GM18502 (cell line): Measurements from ENCODE around the gene DLEC1.
A peak's percentile ranks its signal among the peaks of the same experiment; 100 is the strongest.
"Not testable (repeated sequence)": the region's sequence is repeated elsewhere in the genome, so short reads cannot be mapped to it uniquely, and the experiment has no call there.

Experiments used
- ATAC-seq: cut with Tn5 transposase; IDR thresholded peaks from one replicate; pipeline ENCODE4 v1.9.1; 2021; ENCODE audit warnings: mild to moderate bottlenecking; ENCODE audit not compliant: unreplicated experiment, poor library complexity

The DLEC1 gene

DNA sequence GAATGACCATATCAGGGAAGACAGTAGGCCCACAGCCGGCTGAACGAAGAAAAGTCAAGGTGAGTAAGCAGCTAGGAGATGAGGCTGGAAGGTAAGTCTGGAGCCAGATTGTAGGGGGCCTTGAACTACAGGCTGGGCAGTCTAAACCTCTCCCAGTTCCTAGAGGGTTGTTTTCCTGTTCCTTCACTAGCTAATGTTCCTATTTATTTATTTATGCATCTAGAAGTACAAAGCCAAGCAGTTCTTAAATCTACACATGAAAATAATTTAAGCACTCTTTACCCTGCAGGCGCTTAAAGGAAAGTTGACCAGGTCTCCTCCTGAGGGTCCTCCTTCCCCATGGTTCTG lies 94.2 kb downstream of the DLEC1 start:
- ATAC-seq = no peak

DNA sequence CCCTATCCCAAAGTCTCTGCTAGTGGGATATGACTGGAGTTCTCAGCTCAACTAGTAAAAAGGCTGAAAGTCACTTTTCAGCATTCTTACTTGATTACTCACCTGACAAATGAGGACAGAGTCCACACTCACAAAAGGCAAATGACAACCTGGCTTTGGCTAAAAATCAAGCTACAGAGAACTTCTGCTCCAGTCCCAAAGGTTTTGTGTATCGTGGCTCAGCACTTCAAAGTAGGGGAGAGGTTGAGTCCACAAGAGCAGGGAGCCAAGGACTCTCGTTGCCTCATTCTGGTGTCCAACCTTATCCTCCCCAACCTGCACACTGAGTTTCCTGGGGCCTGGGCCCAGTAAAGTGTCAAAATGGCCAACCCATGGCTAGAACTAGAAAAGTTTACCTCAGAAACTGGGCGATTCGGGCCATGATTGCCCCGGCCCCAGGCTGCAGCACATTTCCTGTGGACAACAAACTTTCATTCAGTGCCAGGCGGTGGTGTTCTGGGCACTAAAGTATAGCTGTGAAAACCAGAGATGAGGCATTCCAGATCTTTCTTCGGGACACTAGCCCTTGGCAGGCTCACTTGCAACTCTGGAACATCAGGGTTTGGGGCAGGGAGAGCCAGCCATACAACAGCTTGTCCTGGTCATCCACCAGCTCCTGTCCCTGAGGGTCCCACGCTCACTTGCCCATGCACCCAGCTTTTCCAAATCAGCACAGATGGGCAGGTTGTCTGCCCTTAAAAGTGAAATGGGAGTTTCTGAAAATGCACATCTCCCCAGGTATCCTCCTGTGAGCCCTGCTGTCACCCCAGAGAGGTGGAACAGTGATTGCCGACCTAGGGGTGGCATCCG lies 94.8 kb downstream of the DLEC1 start:
- no peak for ATAC-seq

DNA sequence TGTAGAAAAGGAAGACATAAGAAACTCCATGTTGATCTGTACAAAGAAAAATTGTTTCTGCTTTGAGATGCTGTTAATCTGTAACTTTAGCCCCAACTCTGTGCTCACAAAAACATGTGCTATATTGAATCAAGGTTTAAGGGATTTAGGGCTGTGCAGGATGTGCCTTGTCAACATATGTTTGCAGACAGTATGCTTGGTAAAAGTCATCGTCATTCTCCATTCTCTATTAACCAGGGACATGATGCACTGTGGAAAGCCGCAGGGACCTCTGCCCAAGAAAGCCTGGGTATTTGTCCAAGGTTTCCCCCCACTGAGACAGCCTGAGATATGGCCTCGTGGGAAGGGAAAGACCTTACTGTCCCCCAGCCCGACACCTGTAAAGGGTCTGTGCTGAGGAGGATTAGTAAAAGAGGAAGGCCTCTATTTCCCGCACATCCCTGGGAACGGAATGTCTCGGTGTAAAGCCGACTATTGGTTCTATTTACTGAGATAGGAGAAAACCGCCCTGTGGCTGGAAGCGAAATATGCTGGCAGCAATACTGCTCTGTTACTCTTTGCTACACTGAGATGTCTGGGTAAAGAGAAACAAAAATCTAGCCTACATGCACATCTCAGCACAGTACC lies 95.6 kb downstream of the DLEC1 start:
- not testable (repeated sequence) for ATAC-seq

DNA sequence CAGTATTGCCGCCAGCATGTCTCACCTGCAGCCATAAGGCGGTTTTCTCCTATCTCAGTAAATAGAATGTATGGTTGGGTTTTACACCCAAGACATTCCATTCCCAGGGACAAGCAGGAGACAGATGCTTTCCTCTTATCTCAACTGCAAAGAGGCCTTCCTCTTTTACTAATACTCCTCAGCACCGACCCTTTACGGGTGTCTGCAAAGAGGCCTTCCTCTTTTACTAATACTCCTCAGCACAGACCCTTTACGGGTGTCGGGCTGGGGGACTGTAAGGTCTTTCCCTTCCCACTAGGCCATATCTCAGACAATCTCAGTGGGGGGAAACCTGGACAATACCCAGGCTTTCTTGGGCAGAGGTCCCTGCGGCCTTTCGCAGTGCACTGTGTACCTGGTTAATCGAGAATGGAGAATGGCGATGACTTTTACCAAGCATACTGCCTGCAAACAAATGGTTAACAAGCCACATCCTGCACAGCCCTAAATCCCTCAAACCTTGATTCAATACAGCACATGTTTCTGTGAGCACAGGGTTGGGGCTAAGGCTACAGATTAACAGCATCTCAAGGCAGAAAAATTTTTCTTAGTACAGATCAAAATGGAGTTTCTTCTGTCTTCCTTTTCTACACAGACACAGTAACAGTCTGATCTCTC lies 96.7 kb downstream of the DLEC1 start:
- ATAC-seq = not testable (repeated sequence)

DNA sequence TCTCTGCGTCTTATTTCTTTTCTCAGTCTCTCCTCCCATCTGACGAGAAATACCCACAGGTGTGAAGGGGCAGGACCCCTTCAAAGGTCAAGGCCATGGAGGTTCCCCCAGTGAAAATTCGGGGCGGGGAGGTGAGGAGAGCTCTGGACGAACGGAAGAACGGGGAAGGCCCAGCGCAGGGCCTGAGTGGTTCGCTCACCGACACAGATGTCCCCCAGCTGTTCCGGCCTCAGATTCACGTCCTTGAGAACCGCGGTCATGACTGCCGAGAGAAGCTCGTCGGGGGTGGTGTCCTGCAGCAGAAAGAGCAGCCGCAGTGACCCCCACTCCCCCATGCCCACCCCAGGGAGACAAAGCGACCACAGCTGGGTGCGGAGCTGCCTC lies 97.4 kb downstream of the DLEC1 start:
- ATAC-seq = no peak

DNA sequence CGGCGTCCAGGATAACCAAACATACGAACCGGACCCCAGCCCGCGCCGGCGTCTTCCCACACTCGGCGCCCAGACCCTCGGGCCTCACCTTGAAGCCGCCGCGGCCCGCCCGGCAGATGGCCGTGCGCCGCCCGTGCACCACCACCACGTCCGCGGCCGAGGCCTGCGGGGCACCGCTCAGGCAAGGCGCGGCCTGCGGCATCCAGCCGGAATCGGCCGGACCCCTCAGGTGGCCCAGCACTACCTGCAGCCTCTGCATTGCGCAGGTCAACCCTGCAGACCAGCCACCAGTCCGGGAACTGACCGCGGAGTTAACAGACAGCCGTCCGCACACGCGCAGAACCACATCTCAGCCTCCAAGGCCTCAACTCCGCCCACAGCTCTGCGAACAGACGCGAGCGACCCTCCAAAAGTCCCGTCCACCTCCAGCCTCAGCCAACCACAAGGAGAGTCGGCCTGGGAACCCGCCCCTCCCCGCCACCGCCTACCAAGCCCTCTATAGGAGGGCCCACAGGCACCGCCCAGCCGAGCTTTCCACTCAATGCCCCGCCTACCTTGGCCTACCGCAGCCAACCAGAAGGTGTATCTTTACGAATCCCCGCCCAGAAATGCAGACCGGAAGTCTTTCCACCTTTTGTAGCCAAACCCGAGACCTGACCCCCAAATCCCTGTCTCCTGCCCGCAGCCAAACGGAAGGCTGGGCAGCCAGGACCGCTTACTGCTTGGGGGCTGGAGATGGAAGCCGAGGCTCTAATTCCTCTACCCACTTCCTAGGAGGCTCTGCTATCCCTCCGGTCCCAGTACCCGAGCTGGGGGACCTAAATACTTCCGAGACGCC lies 98.0 kb downstream of the DLEC1 start, which contains the start of gene ACAA1:
ACAA1 (minus strand) TSS at position 351 of the 838 bp plus-strand sequence; CDS start at position 259, 92 bp downstream.
- peak; percentile 90 for ATAC-seq

DNA sequence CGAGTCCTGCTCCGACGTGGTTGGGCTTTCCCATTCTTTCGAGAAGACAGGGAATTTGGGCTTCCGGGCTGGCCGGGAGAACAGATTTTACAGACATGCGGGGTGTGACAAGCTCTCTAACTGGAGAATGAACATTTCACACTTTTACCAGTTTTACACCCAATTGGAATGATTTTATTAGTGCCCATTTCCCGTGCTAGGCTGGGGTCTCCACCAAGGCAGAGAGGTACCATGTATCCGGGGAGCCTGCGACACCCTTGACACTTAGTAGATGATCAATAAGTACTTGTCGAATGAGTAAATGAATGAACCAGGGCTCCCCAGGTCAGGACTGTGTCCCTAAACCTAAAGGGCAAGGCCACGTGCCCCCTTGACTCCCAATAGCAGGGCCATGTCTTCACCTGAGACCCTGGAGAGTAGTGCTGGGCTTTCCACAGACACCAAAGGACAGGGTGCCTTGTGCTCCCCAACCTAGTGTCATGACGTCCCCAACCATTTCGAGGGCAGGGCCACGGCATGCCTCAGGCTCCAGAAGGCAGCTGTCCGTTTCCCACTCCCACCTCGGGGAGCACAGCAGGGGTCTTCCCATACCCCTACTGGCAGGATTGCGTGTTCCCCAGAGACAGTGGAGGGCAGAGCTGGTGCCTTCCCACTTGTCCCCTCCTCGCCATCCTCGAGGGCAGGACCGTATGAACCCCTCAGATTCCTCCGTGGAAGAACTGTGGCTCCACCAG lies 98.8 kb downstream of the DLEC1 start:
- no peak for ATAC-seq

DNA sequence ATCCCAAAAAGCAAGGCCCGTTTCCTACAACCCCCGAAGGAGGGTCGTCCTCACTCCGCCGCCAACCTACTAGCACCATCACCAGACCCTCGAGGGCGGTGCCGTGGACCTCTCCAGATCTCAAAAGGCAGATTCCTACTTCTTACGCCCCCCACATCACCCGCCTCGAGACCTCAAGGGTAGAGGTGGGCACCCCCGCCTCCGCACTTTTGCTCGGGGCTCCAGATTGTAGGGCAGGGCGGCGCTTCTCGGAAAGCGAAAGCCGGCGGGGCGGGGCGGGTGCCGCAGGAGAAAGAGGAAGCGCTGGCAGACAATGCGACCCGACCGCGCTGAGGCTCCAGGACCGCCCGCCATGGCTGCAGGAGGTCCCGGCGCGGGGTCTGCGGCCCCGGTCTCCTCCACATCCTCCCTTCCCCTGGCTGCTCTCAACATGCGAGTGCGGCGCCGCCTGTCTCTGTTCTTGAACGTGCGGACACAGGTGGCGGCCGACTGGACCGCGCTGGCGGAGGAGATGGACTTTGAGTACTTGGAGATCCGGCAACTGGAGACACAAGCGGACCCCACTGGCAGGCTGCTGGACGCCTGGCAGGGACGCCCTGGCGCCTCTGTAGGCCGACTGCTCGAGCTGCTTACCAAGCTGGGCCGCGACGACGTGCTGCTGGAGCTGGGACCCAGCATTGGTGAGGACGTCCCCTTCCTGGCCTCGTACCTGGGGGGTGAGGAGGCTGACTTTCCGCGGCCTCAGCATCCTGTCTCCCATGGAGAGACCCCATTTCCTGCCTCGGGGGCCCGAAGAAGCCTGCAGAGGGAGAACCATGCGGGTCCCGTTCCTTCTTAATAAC lies 99.6 kb downstream of the DLEC1 start, which contains the start of gene MYD88:
MYD88 (plus strand) TSS at position 313 of the 842 bp plus-strand sequence; CDS start at position 353, 40 bp downstream.
- ATAC-seq = peak; percentile 51

DNA sequence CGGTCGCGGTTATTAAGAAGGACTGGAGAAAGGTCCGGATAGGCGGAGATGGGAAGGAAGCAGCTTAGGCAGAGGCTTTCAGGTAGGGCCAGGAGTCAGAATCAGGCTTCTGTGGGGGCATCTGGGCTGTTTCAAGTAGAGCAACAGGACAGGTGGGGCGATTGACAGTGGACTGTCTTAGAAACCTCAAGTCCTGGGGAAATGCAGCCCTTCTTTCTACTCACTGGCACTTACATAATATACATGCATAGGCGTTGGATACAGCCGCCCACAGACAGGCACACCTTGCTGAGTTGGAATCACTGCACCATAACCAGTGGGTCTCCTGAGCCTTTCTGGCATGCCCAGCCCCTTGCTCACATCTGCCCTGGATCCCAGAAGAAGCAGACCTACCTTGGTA lies 100.2 kb downstream of the DLEC1 start:
- ATAC-seq = no peak

DNA sequence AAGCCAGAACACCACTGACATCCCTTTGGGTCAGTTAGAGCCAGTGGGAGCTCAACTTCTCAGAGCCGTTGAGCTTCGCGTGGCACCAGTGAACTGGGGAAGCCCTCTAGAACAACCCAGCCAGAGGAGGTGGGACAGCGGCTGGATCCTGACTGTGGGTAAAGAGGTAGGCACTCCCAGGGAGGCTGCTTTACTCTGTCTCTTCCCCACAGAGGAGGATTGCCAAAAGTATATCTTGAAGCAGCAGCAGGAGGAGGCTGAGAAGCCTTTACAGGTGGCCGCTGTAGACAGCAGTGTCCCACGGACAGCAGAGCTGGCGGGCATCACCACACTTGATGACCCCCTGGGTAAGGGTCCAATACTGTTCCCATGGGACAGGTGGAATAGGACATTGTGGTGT lies 100.6 kb downstream of the DLEC1 start:
- no peak for ATAC-seq

DNA sequence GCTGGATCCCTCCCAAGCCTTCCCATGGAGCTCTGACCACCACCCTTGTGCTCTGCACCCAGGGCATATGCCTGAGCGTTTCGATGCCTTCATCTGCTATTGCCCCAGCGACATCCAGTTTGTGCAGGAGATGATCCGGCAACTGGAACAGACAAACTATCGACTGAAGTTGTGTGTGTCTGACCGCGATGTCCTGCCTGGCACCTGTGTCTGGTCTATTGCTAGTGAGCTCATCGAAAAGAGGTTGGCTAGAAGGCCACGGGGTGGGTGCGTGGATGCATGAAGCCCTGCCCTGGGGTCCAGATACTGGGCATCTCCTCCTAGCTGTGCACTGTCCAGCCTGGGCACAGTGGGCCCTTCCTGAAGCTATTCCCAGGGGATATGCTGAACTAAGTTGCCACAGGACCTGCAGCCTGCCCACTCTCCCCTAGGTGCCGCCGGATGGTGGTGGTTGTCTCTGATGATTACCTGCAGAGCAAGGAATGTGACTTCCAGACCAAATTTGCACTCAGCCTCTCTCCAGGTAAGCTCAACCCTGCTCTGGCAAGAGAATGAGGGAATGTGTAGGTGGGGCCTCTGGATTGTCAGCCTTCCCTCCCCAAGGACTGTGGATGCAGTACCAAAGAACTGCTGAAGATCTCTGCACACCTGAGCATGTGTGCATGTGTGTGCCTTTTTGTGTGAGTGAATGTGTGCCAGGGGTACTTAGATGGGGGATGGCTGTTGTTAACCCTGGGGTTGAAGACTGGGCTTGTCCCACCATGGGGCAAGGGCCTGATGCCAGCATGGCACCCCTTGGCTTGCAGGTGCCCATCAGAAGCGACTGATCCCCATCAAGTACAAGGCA lies 101.5 kb downstream of the DLEC1 start:
- ATAC-seq = no peak

DNA sequence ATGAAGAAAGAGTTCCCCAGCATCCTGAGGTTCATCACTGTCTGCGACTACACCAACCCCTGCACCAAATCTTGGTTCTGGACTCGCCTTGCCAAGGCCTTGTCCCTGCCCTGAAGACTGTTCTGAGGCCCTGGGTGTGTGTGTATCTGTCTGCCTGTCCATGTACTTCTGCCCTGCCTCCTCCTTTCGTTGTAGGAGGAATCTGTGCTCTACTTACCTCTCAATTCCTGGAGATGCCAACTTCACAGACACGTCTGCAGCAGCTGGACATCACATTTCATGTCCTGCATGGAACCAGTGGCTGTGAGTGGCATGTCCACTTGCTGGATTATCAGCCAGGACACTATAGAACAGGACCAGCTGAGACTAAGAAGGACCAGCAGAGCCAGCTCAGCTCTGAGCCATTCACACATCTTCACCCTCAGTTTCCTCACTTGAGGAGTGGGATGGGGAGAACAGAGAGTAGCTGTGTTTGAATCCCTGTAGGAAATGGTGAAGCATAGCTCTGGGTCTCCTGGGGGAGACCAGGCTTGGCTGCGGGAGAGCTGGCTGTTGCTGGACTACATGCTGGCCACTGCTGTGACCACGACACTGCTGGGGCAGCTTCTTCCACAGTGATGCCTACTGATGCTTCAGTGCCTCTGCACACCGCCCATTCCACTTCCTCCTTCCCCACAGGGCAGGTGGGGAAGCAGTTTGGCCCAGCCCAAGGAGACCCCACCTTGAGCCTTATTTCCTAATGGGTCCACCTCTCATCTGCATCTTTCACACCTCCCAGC lies 102.4 kb downstream of the DLEC1 start:
- no peak for ATAC-seq

DNA sequence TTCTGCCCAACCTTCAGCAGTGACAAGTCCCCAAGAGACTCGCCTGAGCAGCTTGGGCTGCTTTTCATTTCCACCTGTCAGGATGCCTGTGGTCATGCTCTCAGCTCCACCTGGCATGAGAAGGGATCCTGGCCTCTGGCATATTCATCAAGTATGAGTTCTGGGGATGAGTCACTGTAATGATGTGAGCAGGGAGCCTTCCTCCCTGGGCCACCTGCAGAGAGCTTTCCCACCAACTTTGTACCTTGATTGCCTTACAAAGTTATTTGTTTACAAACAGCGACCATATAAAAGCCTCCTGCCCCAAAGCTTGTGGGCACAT lies 102.9 kb downstream of the DLEC1 start:
- ATAC-seq = no peak

DNA sequence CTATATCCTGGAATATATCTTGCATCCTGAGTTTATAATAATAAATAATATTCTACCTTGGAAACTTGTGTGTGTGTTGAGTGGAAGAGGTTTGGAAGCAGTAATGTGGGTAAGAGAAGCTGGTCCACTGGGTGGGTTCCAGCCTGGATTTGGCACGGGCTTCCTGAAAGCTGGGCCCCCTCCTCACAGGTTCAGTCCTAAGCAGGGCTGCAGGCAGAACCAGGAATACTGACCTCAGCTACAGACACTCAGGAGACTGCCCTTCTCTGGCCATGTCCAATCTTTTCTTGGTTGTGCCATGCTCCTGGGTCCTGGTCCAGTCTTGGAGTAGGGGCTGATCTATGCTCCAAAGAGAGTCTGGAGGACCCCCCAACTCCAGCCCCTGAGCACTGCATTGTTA lies 104.0 kb downstream of the DLEC1 start:
- ATAC-seq = no peak

DNA sequence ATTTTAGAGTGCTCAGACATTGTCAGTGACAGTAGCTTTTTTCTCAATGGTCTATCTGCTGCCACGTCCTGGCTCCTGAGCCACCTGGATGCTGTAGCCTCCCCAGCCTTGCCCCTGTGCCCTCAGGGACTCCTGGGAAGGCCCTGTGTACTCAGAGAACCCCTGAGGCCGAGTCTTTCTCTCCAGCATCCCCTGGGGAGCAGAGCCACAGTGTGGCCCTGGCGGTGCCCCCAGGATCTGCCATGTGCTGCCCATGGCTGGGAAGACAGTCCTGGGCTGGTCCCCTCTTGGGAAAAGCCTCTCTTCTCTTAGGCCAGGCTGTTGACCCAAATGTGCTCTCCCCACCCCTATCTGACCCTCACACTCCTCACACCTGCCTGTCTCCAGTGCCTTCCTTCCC lies 104.5 kb downstream of the DLEC1 start:
- no peak for ATAC-seq

DNA sequence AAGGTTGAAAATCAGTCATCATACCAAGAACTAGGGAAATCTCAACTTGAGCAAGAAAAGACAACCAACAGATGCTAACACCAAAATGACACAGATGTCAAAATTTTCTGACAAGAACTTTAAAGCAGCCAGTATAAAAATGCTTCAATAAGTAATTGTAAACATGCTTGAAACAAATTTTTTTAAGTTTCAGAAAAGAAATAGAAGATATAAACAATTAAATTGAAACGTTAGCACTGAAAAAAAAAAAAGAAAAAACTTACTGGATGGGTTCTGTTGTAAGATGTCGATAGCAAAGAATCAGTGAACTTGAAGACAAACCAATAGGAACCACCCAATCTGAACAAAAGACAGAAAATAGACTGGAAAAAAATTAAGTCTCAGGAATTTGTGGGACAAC lies 107.5 kb downstream of the DLEC1 start:
- no peak for ATAC-seq

DNA sequence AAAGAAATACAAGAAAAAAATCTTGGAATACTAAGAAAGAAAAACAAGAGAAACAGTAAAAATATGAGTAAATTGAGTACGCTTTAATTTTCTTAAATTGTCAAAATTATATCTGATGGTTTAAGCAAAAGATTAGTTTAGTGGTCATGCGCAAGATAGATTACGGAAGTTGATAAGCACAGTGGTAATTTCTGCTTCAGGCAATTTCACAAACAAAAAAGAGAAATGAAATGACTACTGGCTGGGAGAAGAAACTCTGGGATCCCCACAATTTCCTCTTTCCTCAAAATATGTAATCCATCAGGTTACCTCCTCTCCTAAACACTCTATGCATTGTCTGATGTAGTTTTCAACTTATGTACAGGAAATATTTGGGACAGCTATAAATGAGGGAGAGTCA lies 108.4 kb downstream of the DLEC1 start:
- no peak for ATAC-seq
